Vagina (tissue), 2 donors: ENCODE results near the gene SYT2.

Experiments
- POLR2A ChIP-seq, 2 donors: fragments of 450-650 bp; IDR thresholded peaks; one replicate each; pipeline ENCODE4 v1.6.1; 2017; ENCODE audit warnings: antibody characterized with exemption in 2 of 2, mild to moderate bottlenecking in 2 of 2, moderate library complexity in 2 of 2
- POLR2AphosphoS5 ChIP-seq, 2 donors: sonication (generic); formaldehyde crosslinking; IDR thresholded peaks; one replicate each; pipeline ENCODE4 v1.9.0; 2017; ENCODE audit warnings: antibody characterized with exemption in 2 of 2, mild to moderate bottlenecking in 2 of 2, low read depth in 1 of 2; ENCODE audit not compliant: insufficient read depth in 1 of 2
- TF ChIP-seq, protein P1 (sequence below), 3 experiments: fragments of 450-650 bp in 2 of 3; fragments of 200-600 bp in 1 of 3; sonication (generic) in 1 of 3; IDR thresholded peaks; one replicate each; pipeline ENCODE4 v1.5.1; 2017 to 2019; ENCODE audit warnings: antibody characterized with exemption in 3 of 3, mild to moderate bottlenecking in 2 of 3, moderate library complexity in 2 of 3

DNA sequence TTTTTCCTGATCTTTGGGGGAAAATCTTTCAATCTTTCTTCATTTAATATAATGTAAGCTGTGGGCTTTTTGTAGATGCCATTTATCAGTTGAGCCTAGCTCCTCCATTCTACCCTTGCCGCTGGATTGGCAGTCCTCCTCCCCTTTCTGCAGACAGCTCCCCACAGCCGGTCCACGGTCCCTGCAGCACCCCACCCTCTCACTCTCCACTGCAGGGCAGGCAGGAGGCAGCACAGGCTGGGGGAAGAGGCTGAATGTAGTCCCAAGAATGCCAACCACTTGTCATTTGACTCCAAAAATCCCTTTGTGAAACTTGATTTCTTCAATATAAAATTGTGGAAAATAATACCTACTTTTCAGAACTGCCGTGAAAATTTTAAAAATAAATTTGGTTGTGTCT is 96.7 kb downstream of the SYT2 start:
- TF ChIP-seq, protein P1, sequence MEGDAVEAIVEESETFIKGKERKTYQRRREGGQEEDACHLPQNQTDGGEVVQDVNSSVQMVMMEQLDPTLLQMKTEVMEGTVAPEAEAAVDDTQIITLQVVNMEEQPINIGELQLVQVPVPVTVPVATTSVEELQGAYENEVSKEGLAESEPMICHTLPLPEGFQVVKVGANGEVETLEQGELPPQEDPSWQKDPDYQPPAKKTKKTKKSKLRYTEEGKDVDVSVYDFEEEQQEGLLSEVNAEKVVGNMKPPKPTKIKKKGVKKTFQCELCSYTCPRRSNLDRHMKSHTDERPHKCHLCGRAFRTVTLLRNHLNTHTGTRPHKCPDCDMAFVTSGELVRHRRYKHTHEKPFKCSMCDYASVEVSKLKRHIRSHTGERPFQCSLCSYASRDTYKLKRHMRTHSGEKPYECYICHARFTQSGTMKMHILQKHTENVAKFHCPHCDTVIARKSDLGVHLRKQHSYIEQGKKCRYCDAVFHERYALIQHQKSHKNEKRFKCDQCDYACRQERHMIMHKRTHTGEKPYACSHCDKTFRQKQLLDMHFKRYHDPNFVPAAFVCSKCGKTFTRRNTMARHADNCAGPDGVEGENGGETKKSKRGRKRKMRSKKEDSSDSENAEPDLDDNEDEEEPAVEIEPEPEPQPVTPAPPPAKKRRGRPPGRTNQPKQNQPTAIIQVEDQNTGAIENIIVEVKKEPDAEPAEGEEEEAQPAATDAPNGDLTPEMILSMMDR (IDR thresholded peaks at IDR 0.05): no peak
- TF ChIP-seq POLR2A (IDR thresholded peaks at IDR 0.05) (no peak), POLR2AphosphoS5 (IDR thresholded peaks at IDR 0.05; ENCODE audit: insufficient read depth in 1 of 2, low read depth in 1 of 2) (no peak)
